BJ (cell line): ENCODE results near the gene DYNLT5. TPM values are rescaled to one million over a fixed set of nuclear protein-coding genes. Genes with fewer than 3 reads are reported as not detected.

ENCODE experiments used
- CTCF ChIA-PET: fragments of 350-600 bp; formaldehyde crosslinking; extraction: SDS; loops from one replicate; lab custom pipeline; 2021; ENCODE audit warnings: antibody characterized with exemption, inconsistent platforms; lab: Yijun Ruan, JAX
- POLR2A ChIA-PET: fragments of 300-600 bp; sonication (Branson Sonifier 250); formaldehyde crosslinking; extraction: SDS; loops from one replicate; lab custom pipeline; 2021; ENCODE audit warnings: antibody characterized with exemption; lab: Charles Lee
- DNase-seq: peaks from one replicate; pipeline ENCODE4 v3.0.0-alpha.2; 2011; ENCODE audit warnings: low read depth
- H3K27me3 ChIP-seq: 2 replicates; pipeline ENCODE4 v1.6.0; 2011; ENCODE audit warnings: low read length; ENCODE audit not compliant: control insufficient read depth, insufficient read depth
- H3K36me3 ChIP-seq: 2 replicates; pipeline ENCODE4 v1.5.1; 2011; ENCODE audit warnings: low read length; ENCODE audit not compliant: control insufficient read depth, insufficient read depth
- H3K4me3 ChIP-seq: 2 replicates; pipeline ENCODE4 v1.5.1; 2011; ENCODE audit warnings: low read depth, mild to moderate bottlenecking, control low read depth, low read length
- polyA plus RNA-seq: library from polyadenylated mRNA; depleted of rRNA; stranded (reverse); fragments of >200 nt; gene quantifications from 2 replicates; pipeline ENCODE4 v1.2.3, GENCODE V29; 2011
- TF ChIP-seq, protein P1 (sequence below): IDR thresholded peaks from 2 replicates; pipeline ENCODE4 v1.5.1; 2011; ENCODE audit warnings: low read depth, mild to moderate bottlenecking, control low read depth, inconsistent platforms, low read length, moderate library complexity; ENCODE audit not compliant: insufficient read depth

The DYNLT5 gene
- polyA plus RNA-seq, 1 experiment, result 0.52 TPM

DNA sequence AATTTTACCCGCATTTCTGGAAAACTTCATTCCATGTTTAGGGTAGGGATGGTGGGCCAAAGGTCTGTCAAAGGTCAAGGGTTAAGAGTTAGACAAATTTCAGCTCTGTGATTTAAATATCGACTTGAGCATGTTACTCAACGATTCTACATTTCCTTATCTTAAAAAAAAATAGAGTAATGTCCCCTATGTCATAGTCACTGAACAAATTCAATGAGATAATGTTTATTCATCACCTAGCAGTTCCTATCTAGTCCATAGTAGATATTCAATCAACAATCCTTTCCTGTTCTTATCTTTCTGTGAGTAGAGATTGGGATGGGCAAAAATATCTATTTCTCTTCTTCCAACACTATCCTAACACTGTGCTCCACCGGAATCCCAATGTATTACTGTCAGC, 1.1 kb upstream of the DYNLT5 start:
- POLR2A ChIA-PET, result no interaction called here
- DNase-seq, result no peak
- no peaks in the 10 kb centered on the region for H3K27me3 ChIP-seq
- TF ChIP-seq, protein P1, sequence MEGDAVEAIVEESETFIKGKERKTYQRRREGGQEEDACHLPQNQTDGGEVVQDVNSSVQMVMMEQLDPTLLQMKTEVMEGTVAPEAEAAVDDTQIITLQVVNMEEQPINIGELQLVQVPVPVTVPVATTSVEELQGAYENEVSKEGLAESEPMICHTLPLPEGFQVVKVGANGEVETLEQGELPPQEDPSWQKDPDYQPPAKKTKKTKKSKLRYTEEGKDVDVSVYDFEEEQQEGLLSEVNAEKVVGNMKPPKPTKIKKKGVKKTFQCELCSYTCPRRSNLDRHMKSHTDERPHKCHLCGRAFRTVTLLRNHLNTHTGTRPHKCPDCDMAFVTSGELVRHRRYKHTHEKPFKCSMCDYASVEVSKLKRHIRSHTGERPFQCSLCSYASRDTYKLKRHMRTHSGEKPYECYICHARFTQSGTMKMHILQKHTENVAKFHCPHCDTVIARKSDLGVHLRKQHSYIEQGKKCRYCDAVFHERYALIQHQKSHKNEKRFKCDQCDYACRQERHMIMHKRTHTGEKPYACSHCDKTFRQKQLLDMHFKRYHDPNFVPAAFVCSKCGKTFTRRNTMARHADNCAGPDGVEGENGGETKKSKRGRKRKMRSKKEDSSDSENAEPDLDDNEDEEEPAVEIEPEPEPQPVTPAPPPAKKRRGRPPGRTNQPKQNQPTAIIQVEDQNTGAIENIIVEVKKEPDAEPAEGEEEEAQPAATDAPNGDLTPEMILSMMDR, result no peak
- no peaks in the 10 kb centered on the region for H3K36me3 ChIP-seq
- H3K4me3 ChIP-seq, result no peak overlapping the region
- CTCF ChIA-PET, result interaction anchor here (1.3 kb wide), 1 partner anchor 25 kb away, joined by 4 read pairs; no protein-coding TSS in a partner anchor

DNA sequence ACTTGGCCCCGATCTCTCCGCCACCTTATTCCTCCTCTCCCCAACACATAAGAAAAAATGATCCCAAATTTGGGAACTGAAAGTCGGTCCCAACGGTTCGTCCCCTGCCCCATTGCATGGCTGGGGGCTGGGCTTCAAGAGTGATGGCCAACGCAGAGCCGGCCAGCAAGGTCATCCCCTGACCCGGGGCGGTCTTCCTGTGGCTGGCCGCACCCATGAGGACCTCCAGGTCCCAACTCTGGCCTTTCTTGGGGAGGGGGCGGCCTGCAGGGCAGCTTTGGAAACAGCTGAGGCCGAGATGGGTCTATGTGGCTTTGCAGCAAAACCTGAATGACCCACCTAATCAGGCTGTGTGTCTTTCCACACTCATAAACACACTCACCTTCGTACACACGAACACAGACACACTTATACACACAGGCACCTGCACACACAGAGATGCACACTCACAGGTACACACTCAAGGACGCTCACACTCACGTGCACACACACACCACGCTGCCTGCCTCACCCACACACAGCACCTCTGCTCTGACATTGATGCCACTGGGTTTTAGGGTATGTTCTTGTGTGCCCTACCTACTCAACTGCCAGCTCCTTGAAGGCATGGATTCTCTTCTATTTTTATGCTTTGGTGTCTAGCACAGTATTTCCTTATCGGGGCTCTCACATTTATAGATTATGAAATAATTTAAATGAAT, 562 bp downstream of the DYNLT5 start:
- TF ChIP-seq, protein P1, result no peak
- H3K27me3 ChIP-seq, result no peaks in the 10 kb centered on the region
- H3K4me3 ChIP-seq, result peak overlapping the region; percentile 40
- ChIA-PET CTCF (interaction anchor here (0.6 to 1.8 kb wide), 5 partner anchors 9 to 1499 kb away, joined by 3 to 5 read pairs (median 4); no protein-coding TSS in a partner anchor), POLR2A (no interaction called here)
- no peaks in the 10 kb centered on the region for H3K36me3 ChIP-seq
- no peak for DNase-seq

DNA sequence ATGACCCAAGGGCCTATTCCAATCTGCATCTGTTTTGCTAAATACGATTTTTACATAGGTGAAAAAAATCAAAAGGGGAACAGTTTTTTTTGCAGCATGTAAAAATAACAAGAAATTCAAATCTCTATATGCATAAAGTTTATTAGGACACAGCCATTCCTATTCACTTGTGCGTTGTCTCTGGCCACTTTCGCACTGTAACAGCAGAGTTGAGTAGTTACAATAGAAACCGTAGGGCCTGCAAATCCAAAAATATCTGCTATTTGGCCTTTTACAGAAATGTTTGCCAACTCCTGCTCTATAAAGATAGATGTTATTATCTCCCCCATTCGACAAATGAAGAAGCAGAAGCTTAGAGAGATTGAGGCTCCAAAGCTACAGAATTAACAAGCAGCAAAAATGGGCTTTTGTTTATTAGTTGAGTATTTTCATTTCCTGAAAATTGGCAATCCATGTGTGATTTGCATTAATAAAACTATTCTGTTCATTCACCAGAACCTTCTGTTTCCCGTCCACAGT, 5.5 kb downstream of the DYNLT5 start:
- TF ChIP-seq, protein P1, result no peak
- no peak for DNase-seq
- Histone ChIP-seq H3K4me3 (no peak overlapping the region), H3K36me3 (no peaks in the 10 kb centered on the region), H3K27me3 (no peaks in the 10 kb centered on the region)
- POLR2A ChIA-PET, result no interaction called here
- CTCF ChIA-PET, result interaction anchor here (1.4 to 1.9 kb wide), 4 partner anchors 9 to 391 kb away, joined by 3 to 11 read pairs (median 4); no protein-coding TSS in a partner anchor

DNA sequence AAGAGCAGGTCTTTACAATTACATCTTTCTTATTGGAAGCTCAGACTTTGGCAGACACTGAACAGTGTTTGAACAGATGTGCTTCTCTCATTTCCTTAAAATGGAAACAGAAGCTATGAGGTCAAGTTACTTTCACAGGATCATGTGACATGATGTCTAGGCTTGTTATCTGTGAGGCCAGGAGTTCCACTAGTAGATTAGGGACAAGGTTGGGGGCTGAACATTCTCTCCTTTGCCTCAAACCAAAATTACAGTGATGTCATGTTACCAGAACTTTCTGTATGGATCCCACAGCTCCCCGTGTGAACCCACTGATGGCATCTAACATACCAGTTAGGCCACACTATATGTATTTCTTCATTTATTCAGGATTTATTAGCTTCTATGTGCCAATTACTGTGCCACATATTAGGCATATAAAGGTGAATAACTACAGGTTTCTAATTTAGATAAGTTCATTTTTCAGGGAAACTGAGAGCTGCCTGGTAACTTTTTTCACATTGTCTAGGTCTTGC, 6.0 kb downstream of the DYNLT5 start:
- DNase-seq, result no peak
- ChIA-PET POLR2A (no interaction called here), CTCF (interaction anchor here (1.4 to 1.9 kb wide), 4 partner anchors 10 to 391 kb away, joined by 3 to 11 read pairs (median 4); no protein-coding TSS in a partner anchor)
- H3K36me3 ChIP-seq, result no peaks in the 10 kb centered on the region
- H3K27me3 ChIP-seq, result no peaks in the 10 kb centered on the region
- TF ChIP-seq, protein P1, result no peak
- H3K4me3 ChIP-seq, result no peak overlapping the region

DNA sequence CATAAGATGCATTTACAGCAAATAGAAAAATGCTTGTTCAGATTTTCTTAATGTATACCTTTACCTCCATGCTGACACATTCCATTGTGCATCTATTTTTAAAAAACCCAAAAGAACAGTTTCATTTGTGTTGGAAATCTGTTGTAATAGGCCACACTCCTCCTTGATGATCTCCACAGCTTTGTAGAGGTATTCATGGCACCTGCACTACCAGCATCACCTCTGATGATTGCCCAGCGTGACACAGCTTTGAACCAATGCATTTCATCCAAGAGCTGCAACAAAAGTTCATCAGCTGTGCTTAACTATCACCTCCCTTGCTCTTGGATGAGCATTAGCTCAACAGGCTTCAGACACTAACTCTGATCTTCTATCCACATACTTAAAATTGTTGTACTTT, 8.2 kb downstream of the DYNLT5 start:
- TF ChIP-seq, protein P1, result no peak
- DNase-seq, result no peak
- H3K27me3 ChIP-seq, result no peaks in the 10 kb centered on the region
- no peaks in the 10 kb centered on the region for H3K36me3 ChIP-seq
- H3K4me3 ChIP-seq, result no peak overlapping the region
- CTCF ChIA-PET, result interaction anchor here (0.7 to 7.6 kb wide), 3 partner anchors 244 to 452 kb away, joined by 3 to 58 read pairs (median 8); no protein-coding TSS in a partner anchor
- POLR2A ChIA-PET, result no interaction called here
